Measurements from ENCODE around the gene OR6B1.
"Not testable (repeated sequence)": the region's sequence is repeated elsewhere in the genome, so short reads cannot be mapped to it uniquely, and the experiment has no call there.

- TF ChIP-seq POLR2A (IDR thresholded peaks at IDR 0.05; ENCODE audit: low read depth, low read length); CTCF (IDR thresholded peaks at IDR 0.05; ENCODE audit: extremely low read depth in 1 of 2, insufficient read depth in 1 of 2, low read depth in 1 of 2, low read length in 2 of 2); FOS (IDR thresholded peaks at IDR 0.05; ENCODE audit: borderline replicate concordance, insufficient read depth, low read length); EZH2 (IDR thresholded peaks at IDR 0.05; ENCODE audit: borderline replicate concordance, low read depth, low read length, severe bottlenecking); JUN (IDR thresholded peaks at IDR 0.05; ENCODE audit: borderline replicate concordance, insufficient read depth, insufficient read length, low read depth); POLR2AphosphoS5 (IDR thresholded peaks at IDR 0.05; ENCODE audit: insufficient read depth, low read depth, low read length); GATA2 (IDR thresholded peaks at IDR 0.05; ENCODE audit: insufficient read depth, insufficient read length, low read depth, low read length); MYC (IDR thresholded peaks at IDR 0.05; ENCODE audit: low read depth, low read length); MAX (IDR thresholded peaks at IDR 0.05; ENCODE audit: insufficient read depth, insufficient read length): not testable (repeated sequence)
These were observed 10.7 kb downstream of the OR6B1 start for GRCh38 chr7:144010821-144011220.
